CD4-positive, alpha-beta T cell (primary cell): Measurements from ENCODE around the gene CAMK2N1. TPM values are rescaled to one million over a fixed set of nuclear protein-coding genes. Genes with fewer than 3 reads are reported as not detected.

ENCODE experiments used
- ATAC-seq: fragments of 200-7000 bp; cut with Tn5 transposase; one replicate; pipeline ENCODE4 v1.10.0; 2022; ENCODE audit warnings: mild to moderate bottlenecking; ENCODE audit not compliant: poor library complexity
- CTCF ChIA-PET: fragments of 350-600 bp; sonication (Branson Sonifier 250); formaldehyde crosslinking; loops from one replicate; lab custom pipeline; 2021; ENCODE audit warnings: antibody characterized with exemption, inconsistent platforms; lab: Charles Lee
- POLR2A ChIA-PET: fragments of 350-600 bp; sonication (Branson Sonifier 250); formaldehyde crosslinking; loops from one replicate; lab custom pipeline; 2021; ENCODE audit warnings: antibody characterized with exemption, inconsistent platforms; lab: Charles Lee
- DNase-seq, 14 experiments: peaks; one replicate each; pipeline ENCODE4 v3.0.0-alpha.2; 2013 to 2020; ENCODE audit warnings: mixed read lengths in 2 of 14
- H3K27ac ChIP-seq, 2 donors: one replicate each; pipeline versions ENCODE4 v1.5.1 to v1.7.0; 2013; ENCODE audit warnings: low read length in 2 of 2, low read depth in 1 of 2, mild to moderate bottlenecking in 1 of 2
- H3K27me3 ChIP-seq, 2 experiments: 1 replicate in 1 of 2; 2 replicates in 1 of 2; pipeline versions ENCODE4 v1.6.1 to v1.7.0; 2013; ENCODE audit warnings: low read length in 2 of 2, control low read depth in 1 of 2, mild to moderate bottlenecking in 1 of 2, moderate library complexity in 1 of 2; ENCODE audit not compliant: insufficient read depth in 2 of 2, control insufficient read depth in 1 of 2
- H3K36me3 ChIP-seq: one replicate; pipeline ENCODE4 v1.6.1; 2013; ENCODE audit warnings: low read length, control low read depth; ENCODE audit not compliant: insufficient read depth
- H3K4me1 ChIP-seq: one replicate; pipeline ENCODE4 v1.6.1; 2013; ENCODE audit warnings: low read length, control low read depth; ENCODE audit not compliant: insufficient read depth
- H3K4me3 ChIP-seq: one replicate; pipeline ENCODE4 v1.5.1; 2013; ENCODE audit warnings: mild to moderate bottlenecking, low read length, moderate library complexity
- H3K9me3 ChIP-seq, 2 experiments: 1 replicate in 1 of 2; 2 replicates in 1 of 2; pipeline versions ENCODE4 v1.6.1 to v1.7.0; 2013; ENCODE audit warnings: low read length in 2 of 2, mild to moderate bottlenecking in 2 of 2, control low read depth in 1 of 2, moderate library complexity in 1 of 2; ENCODE audit not compliant: control insufficient read depth in 1 of 2, insufficient read depth in 1 of 2
- H3K27ac Mint-ChIP-seq: one replicate; pipeline ENCODE4 v1.8.0; 2020; ENCODE audit warnings: mixed read lengths
- H3K27me3 Mint-ChIP-seq: one replicate; pipeline ENCODE4 v1.8.0; 2021; ENCODE audit warnings: mixed read lengths
- H3K36me3 Mint-ChIP-seq: one replicate; pipeline ENCODE4 v1.8.0; 2021; ENCODE audit warnings: low read depth, mixed read lengths
- H3K4me1 Mint-ChIP-seq: one replicate; pipeline ENCODE4 v1.8.0; 2021; ENCODE audit warnings: low read depth, mixed read lengths
- H3K4me3 Mint-ChIP-seq: one replicate; pipeline ENCODE4 v1.8.0; 2020; ENCODE audit warnings: mild to moderate bottlenecking, mixed read lengths
- H3K9me3 Mint-ChIP-seq: one replicate; pipeline ENCODE4 v1.8.0; 2020; ENCODE audit warnings: mixed read lengths
- CTCF ChIP-seq: fragments of 200-600 bp; IDR thresholded peaks from one replicate; pipeline ENCODE4 v1.8.0; 2022; ENCODE audit warnings: antibody characterized with exemption, mild to moderate bottlenecking
- intact Hi-C, 2 experiments: fragments of 100-400 bp; cut with DNase I in 1 of 2; cut with micrococcal nuclease in 1 of 2; formaldehyde crosslinking; loops; one replicate each; pipeline versions ENCODE4 v1.15.1 to v1.9.0; 2023 to 2025; cut with DNase I, micrococcal nuclease
- total RNA-seq, 174 experiments: library from RNA in 2 of 174; stranded (reverse) in 2 of 174; gene quantifications; one replicate each; pipeline ENCODE4 v1.2.3 and lab custom pipeline; 2021 to 2026

The CAMK2N1 gene
- total RNA-seq, 2 experiments from 2014 or later, result 2.3 TPM

GRCh38 chr1:20463502-20463901 lies 22.5 kb downstream of the CAMK2N1 start:
- H3K27me3 Mint-ChIP-seq, result peaks cover 49% of the 10 kb centered on the region
- no peak overlapping the region for H3K27ac ChIP-seq
- intact Hi-C loops, result no loop called here
- no peaks in the 10 kb centered on the region for H3K4me1 ChIP-seq
- TF ChIP-seq CTCF, result no peak
- H3K9me3 ChIP-seq, result peaks cover 0 to 7% of the 10 kb centered on the region in 2 experiments
- no peak overlapping the region for H3K27ac Mint-ChIP-seq
- H3K36me3 Mint-ChIP-seq, result no peaks in the 10 kb centered on the region
- no peaks in the 10 kb centered on the region for H3K9me3 Mint-ChIP-seq
- H3K4me1 Mint-ChIP-seq, result no peaks in the 10 kb centered on the region
- ChIA-PET POLR2A (no interaction called here), CTCF (no interaction called here)
- H3K27me3 ChIP-seq, result peaks cover 8 to 26% of the 10 kb centered on the region in 2 experiments
- no peak for DNase-seq
- H3K36me3 ChIP-seq, result no peaks in the 10 kb centered on the region
- no peak for ATAC-seq
- no peak overlapping the region for H3K4me3 ChIP-seq
- H3K4me3 Mint-ChIP-seq, result no peak overlapping the region

GRCh38 chr1:20462397-20462796 lies 23.6 kb downstream of the CAMK2N1 start:
- TF ChIP-seq CTCF, result no peak

GRCh38 chr1:20458717-20459116 lies 27.3 kb downstream of the CAMK2N1 start:
- Mint-ChIP-seq H3K9me3 (no peaks in the 10 kb centered on the region), H3K36me3 (no peaks in the 10 kb centered on the region), H3K27me3 (peaks cover 33% of the 10 kb centered on the region), H3K4me1 (no peaks in the 10 kb centered on the region), H3K4me3 (no peak overlapping the region), H3K27ac (no peak overlapping the region)
- DNase-seq (no peak), ATAC-seq (no peak)
- POLR2A ChIA-PET, result no interaction called here
- no peak for TF ChIP-seq CTCF
- intact Hi-C loops, result no loop called here
- H3K9me3 ChIP-seq, result peaks cover 0 to 7% of the 10 kb centered on the region in 2 experiments
- no peak overlapping the region for H3K4me3 ChIP-seq
- H3K27ac ChIP-seq, result no peak overlapping the region
- no peaks in the 10 kb centered on the region for H3K36me3 ChIP-seq
- CTCF ChIA-PET, result interaction anchor here (0.5 kb wide), 1 partner anchor 246 kb away, joined by 3 read pairs; no protein-coding TSS in a partner anchor
- H3K27me3 ChIP-seq, result peaks cover 3 to 9% of the 10 kb centered on the region in 2 experiments
- H3K4me1 ChIP-seq, result no peaks in the 10 kb centered on the region

More at GRCh38 chr1:20462397-20462796, 23.6 kb downstream of the CAMK2N1 start:
- Histone ChIP-seq H3K27me3 (peaks cover 3 to 18% of the 10 kb centered on the region in 2 experiments), H3K36me3 (no peaks in the 10 kb centered on the region), H3K4me1 (no peaks in the 10 kb centered on the region), H3K4me3 (no peak overlapping the region), H3K27ac (no peak overlapping the region), H3K9me3 (peaks cover 0 to 7% of the 10 kb centered on the region in 2 experiments)
- H3K27ac Mint-ChIP-seq, result no peak overlapping the region
- ChIA-PET POLR2A (no interaction called here), CTCF (no interaction called here)
- no peak for DNase-seq
- no peaks in the 10 kb centered on the region for H3K9me3 Mint-ChIP-seq
- H3K4me1 Mint-ChIP-seq, result no peaks in the 10 kb centered on the region
- peaks cover 44% of the 10 kb centered on the region for H3K27me3 Mint-ChIP-seq
- no peak for ATAC-seq
- H3K4me3 Mint-ChIP-seq, result no peak overlapping the region
- intact Hi-C loops, result no loop called here
- no peaks in the 10 kb centered on the region for H3K36me3 Mint-ChIP-seq
